GM12873 (cell line): ENCODE measurements around the gene MARK4.

Experiments
- TF ChIP-seq, protein P1 (sequence below): IDR thresholded peaks from 2 replicates; pipeline ENCODE4 v1.5.1; 2012; ENCODE audit warnings: low read depth, mild to moderate bottlenecking, moderate library complexity, low read length, control low read depth; ENCODE audit not compliant: insufficient read depth; ENCODE audit errors: missing control alignments

Gene MARK4

DNA sequence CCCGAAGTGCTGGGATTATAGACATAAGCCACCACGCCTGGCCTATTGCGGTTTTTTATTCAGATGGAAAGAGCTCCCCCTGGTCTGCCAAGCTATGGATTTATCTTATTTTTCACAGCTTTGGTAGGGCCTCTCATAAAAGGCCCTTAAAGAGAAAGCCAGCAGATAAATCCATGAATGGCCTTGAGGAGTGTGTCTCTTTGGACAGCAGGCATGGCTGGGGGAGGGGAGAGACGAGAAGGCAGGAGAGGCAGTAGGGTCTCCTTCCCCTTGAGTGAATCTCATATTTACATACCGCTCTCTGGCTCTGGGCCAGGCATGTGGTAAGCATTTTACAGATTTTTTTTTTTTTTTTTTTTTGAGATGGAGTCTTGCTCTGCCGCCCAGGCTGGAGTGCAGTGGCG is 25.2 kb downstream of the MARK4 start:
- TF ChIP-seq, protein P1, sequence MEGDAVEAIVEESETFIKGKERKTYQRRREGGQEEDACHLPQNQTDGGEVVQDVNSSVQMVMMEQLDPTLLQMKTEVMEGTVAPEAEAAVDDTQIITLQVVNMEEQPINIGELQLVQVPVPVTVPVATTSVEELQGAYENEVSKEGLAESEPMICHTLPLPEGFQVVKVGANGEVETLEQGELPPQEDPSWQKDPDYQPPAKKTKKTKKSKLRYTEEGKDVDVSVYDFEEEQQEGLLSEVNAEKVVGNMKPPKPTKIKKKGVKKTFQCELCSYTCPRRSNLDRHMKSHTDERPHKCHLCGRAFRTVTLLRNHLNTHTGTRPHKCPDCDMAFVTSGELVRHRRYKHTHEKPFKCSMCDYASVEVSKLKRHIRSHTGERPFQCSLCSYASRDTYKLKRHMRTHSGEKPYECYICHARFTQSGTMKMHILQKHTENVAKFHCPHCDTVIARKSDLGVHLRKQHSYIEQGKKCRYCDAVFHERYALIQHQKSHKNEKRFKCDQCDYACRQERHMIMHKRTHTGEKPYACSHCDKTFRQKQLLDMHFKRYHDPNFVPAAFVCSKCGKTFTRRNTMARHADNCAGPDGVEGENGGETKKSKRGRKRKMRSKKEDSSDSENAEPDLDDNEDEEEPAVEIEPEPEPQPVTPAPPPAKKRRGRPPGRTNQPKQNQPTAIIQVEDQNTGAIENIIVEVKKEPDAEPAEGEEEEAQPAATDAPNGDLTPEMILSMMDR = no peak

DNA sequence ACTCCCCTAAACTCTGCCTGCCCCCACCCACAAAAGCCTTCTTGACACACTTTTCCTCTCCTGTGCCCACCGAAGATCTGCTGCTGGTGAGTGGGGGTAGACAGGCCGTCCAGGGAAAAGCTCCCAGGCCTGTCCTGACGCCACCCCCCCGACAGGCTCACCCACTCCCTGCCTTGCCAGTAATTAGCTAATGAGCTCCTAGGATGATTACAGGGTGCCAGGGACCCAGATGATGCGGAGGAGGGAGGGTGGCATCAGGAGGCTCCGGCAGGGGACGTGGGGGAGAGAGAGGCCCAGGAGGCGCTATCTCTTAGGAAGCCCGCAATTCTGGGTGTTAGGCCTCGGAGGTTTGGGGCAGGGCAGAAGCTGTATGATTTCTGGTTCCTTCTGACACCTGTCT is 27.0 kb downstream of the MARK4 start:
- TF ChIP-seq, protein P1 = no peak

DNA sequence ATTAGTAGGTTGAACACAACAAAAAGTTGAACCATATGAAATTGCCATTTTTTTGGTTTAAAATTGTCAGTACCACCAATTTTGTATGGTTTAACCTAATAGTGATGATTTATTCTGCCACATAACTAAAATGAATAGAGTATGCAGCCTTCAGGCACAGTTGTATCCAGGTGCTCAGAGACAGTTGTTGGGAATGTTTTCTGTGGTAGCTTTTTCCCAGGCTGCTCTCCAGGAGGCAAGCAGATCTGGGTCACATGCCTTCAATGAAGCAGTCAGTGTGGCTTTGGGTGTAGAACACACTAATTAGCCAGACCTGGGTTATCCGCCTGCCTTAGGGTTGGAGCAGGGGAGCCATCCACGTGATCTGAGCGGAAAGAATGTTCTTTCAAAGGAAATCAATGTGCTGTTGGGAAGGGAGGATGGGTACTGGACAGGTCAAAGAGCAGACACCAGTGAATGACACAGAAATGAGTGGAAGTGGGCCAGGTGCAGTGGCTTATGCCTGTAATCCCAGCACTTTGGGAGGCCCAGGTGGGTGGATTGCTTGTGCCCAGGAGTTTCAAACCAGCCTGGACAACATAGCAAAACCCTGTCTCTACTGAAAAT is 28.6 kb downstream of the MARK4 start:
- TF ChIP-seq, protein P1 = no peak

DNA sequence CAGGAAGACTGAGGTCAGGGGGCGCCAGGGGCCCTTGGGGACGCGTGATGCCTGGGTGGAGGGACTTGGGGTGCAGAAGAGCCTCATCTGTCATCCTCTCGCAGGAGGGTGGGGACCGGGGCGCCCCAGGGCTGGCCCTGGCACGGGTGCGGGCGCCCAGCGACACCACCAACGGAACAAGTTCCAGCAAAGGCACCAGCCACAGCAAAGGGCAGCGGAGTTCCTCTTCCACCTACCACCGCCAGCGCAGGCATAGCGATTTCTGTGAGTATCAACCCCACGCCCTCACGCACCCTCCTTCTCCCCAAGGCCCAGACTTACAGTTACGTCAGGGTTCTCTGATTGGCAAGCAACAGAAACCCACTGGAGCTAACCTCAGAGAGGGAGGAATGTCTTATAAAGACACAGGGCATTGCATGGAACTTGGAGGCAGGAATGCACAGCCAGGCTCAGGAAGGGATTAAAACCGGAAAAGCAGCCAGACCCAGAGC is 29.4 kb downstream of the MARK4 start:
- TF ChIP-seq, protein P1 = no peak

DNA sequence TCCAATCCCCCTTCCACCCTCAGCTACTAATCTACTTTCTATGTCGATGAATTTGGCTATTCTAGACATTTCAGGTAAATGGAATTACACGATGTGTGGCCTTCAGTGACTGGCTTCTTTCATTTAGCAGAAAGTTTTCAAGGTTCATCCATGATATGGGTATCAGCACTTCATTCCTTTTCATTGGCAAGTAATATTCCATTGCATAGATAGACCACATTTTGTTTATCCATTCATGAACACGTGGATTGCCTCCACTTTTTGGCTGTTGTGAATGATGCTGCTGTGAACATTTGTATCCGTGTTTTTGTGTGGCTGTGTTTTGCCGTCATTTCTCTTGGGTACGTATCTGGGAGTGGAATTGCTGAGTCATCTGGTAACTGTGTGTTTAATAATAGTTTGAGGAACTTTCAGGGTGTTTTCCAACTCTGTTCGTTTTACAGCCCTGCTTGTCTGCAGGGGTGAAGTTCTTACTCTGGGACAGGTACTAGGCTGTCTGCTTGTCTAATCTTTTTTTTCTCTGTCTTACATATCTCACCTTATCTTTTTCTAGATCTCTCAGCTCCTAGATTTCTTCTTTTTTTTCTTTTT is 32.5 kb downstream of the MARK4 start:
- TF ChIP-seq, protein P1 = no peak

DNA sequence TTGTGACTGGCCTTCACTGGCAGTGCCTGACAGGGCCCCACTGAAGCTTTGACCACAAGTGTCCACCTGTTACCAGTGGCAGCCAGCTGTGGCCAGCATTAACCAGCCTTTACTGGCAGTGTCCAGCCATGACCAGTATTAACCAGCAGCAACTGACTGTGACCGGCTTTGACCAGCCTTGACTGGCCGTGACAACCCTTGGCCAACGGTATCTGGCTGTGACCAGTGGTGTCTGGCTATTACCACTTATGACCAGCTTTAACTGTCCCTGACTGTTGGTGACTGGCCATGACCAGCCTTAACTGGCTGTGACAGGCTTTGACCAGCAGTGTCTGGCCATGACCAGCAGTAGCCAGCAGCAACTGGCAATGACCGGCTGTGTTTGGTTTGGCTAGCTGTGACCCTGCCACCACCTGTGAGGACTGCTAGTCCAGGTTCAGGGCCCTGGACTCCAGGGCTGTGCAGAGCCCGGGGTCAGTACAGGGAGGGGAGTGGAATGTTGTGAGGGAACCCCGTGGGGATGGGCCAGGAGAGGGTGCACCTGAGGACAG is 39.4 kb downstream of the MARK4 start:
- TF ChIP-seq, protein P1 = no peak

DNA sequence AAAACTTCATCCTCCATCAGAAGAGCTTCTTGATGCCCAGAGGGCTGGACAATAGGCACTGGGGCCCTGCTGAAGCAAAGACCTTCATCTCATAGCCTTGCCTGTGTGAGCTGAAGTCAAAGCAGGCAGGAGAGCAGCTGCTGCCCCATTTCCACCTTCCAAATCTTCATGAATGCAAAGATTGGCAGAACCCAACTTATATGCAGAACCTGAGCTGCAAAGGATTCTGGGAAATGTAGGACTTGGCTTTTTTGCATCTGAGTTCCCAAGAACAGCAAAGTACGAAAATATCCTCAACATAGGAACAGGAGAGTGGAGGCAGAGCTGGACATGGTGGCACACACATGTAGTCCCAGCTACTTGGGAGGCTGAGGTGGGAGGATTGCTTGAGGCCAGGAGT is 40.8 kb downstream of the MARK4 start:
- TF ChIP-seq, protein P1 = no peak
